ENCODE measurements around the gene MCRIP2. TPM values are rescaled to one million over a fixed set of nuclear protein-coding genes. Genes with fewer than 3 reads are reported as not detected.
A peak's percentile ranks its signal among the peaks of the same experiment; 100 is the strongest.

MCRIP2 gene
- total and polyA plus RNA-seq, 11 donors = 52.3 to 321 (median 97.0) TPM

GRCh38 chr16:678209-678857, 36.7 kb downstream of the MCRIP2 start:
- 76 to 89% (median 81%) methylated on average over 15 to 21 of the region's 21 CpGs for WGBS, 4 donors
- no peaks in the 10 kb centered on the region for H3K9me3 ChIP-seq
- peaks cover 0 to 30% (median 24%) of the 10 kb centered on the region in 9 donors for H3K36me3 ChIP-seq
- H3K4me3 ChIP-seq = no peak overlapping the region
- H3K27ac ChIP-seq = peak overlapping the region in 1 of 12 donors; percentile 96
- ATAC-seq (no peak), DNase-seq (no peak)
- TF ChIP-seq POLR2A (IDR thresholded peaks at IDR 0.05) (no peak), CTCF (IDR thresholded peaks at IDR 0.05) (no peak)
- H3K4me1 ChIP-seq = peaks cover 7 to 62% (median 38%) of the 10 kb centered on the region in 12 donors
- H3K27me3 ChIP-seq = no peaks in the 10 kb centered on the region
- intact Hi-C loops (cut with DNase I) = no loop called here

- no peak for TF ChIP-seq CTCF (IDR thresholded peaks at IDR 0.05)
- TF ChIP-seq POLR2A (IDR thresholded peaks at IDR 0.05) = peak in 1 of 2 donors; percentile 8
- Histone ChIP-seq H3K9me3 (no peaks in the 10 kb centered on the region), H3K36me3 (peaks cover 0 to 24% (median 21%) of the 10 kb centered on the region in 9 donors), H3K4me3 (peak overlapping the region in 11 of 12 donors; percentile 23 to 100 (median 65)), H3K27me3 (no peaks in the 10 kb centered on the region), H3K27ac (peak overlapping the region in 11 of 12 donors; percentile 82 to 99 (median 92)), H3K4me1 (peaks cover 10 to 65% (median 43%) of the 10 kb centered on the region in 12 donors)
- peak; percentile 78 to 89 (median 86) for DNase-seq
- ATAC-seq = peak; percentile 21 to 49 (median 43)
- intact Hi-C loops (cut with DNase I) = no loop called here
- 23 to 34% (median 25%) methylated on average over 22 to 52 of the region's 52 CpGs for WGBS, 4 donors
These were observed 37.5 kb downstream of the MCRIP2 start for GRCh38 chr16:678858-679813.

GRCh38 chr16:679814-680624, 38.4 kb downstream of the MCRIP2 start, which contains the start of gene STUB1:
Gene STUB1 (plus strand): TSS chr16:680410. CDS start chr16:680526, 116 bp downstream.
- no peaks in the 10 kb centered on the region for H3K9me3 ChIP-seq
- TF ChIP-seq CTCF (IDR thresholded peaks at IDR 0.05) (no peak), POLR2A (IDR thresholded peaks at IDR 0.05) (peak; percentile 60 to 80)
- peak within 1 kb of the TSS; percentile 92 to 99 (median 96) for H3K27ac ChIP-seq
- 1 to 2% (median 1%) methylated on average over 21 to 91 of the region's 91 CpGs for WGBS, 4 donors
- ATAC-seq (peak; percentile 44 to 70 (median 68)), DNase-seq (peak; percentile 90 to 93 (median 90))
- intact Hi-C loops (cut with DNase I) = no loop called here
- peaks cover 0 to 23% (median 19%) of the 10 kb centered on the region in 9 donors for H3K36me3 ChIP-seq
- H3K27me3 ChIP-seq = no peaks in the 10 kb centered on the region
- peaks cover 13 to 62% (median 45%) of the 10 kb centered on the region in 12 donors for H3K4me1 ChIP-seq
- H3K4me3 ChIP-seq = peak within 1 kb of the TSS; percentile 61 to 100 (median 78)
